GM21576 (cell line): ENCODE data around the gene FAM76B.
"Not testable (repeated sequence)": the region's sequence is repeated elsewhere in the genome, so short reads cannot be mapped to it uniquely, and the experiment has no call there.

Source experiments
- ATAC-seq: cut with Tn5 transposase; IDR thresholded peaks from one replicate; pipeline ENCODE4 v1.9.1; 2021; ENCODE audit warnings: mild to moderate bottlenecking, moderate library complexity; ENCODE audit not compliant: unreplicated experiment

FAM76B gene

DNA sequence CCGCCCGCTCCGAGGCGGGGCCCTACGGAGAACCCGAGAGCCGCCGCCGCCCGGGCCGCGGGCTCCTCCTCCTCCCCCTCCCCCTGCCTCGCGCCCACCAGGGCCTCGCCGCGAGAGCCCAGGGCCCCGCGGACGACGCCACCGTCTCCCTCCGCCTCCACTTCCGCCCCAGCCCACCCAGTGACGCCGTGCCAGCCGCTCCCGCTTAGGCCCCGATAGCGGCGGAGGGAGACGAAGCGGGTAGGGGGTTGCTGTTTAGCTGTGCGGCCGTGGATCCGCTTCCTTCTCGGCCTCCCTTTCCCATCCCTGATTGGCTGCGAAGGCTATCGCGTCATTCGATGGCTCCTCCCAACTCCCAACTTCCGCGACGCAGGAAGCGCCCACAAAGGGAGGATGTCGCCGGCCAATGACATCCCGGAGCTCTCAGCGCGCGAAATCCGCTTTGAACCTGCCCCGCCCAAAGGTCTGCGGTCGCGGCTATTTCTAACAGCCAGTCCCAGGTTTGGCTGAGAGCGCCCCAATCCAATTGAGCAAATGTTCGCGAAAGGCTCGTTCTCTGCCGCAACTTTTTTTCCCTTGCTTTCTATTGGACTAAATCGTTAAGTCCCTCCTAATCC lies at the start of gene FAM76B:
TSS of gene FAM76B (minus strand) at position 277 of the 617 bp plus-strand sequence. CDS start 304 bp downstream, outside the sequence.
- peak; percentile 69 for ATAC-seq

DNA sequence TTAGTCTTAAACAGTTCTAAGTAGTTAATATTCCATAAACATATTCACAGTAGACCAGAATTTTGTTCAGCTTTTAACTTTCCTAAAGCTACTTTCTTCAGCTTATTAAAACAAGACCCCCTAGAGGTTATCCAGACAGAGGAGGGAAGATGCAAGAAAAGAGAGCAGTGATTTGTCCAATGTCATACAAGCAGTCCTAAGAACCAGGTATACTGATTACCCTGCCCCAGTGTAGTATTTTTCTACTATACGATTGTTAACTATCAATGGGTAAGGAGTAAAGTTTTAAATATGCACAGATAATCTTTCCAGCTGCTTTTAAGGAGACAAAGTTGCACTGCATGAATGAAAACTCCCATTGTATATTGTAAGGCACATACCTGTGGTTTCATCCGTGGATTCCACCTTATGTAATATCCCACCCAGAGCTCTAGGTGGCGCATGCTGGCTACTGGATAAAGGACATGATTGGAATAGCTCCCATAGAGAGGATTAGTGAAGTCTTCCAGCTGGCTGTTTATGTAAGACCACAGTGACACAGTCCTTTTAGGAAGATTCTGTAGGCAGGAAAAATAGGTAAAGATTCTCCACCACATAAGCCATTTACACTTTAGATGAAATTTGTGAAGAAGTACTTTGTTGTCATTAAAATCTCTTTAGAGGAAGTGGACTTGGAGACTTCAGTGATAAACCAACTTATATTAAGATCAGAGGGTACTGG lies 46.3 kb upstream of the FAM76B start:
- ATAC-seq, result peak; percentile 90

DNA sequence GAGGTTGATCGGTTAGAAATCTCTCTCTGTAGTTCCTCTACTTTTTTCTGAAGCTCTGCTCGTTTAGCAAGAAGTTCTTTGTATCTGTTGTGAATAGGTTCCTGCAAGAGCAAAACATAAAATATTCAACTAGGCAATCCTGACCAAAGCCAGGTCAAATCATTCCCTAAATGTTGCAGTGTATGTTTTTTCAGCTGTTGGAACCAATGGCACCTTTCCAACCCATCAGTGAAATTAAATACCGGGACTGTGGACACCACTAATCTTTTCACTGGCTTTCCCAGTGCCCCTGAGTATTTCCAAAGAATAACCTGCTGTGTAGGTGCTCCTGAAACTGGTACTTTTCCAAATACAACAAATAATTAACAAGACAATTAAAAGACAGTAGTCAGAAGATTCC lies 45.8 kb upstream of the FAM76B start:
- no peak for ATAC-seq

DNA sequence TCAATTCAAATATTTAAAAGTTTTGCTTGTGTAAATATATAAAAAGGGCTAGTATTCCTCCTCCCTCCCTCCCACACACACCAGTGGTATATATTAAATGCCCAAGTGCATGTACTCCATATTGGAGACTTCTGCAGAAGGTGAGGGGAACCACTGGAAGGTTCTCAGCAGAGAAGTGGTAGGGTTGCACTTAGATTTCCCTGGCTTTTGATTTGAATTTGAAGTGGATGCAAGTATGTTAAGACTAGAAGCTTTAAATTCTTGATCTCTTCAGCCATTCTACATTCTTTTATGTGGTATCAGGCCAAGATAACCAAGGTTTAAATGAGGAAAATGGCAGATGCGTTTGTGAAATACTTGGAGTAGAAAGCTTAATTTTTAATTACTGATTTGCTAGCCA lies 43.8 kb upstream of the FAM76B start:
- ATAC-seq, result no peak

DNA sequence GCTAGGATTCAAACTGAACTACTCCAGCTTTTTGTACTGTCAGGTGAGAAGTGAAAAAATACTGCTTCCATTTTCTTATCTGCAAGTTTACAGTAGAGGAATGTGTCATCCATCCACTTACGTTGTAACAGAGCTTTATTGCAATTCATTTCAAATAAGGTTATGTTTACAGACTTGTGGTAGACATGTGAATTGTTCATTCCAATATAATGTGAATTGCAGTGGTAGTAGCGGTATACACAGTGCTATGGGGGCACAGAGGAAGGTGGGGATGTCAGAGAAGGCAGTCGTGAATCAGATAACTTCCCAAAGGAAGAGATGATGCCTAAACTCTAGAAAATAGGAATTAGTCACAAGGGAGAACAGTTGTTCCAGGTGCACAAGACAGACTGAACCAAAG lies 43.2 kb upstream of the FAM76B start:
- no peak for ATAC-seq

DNA sequence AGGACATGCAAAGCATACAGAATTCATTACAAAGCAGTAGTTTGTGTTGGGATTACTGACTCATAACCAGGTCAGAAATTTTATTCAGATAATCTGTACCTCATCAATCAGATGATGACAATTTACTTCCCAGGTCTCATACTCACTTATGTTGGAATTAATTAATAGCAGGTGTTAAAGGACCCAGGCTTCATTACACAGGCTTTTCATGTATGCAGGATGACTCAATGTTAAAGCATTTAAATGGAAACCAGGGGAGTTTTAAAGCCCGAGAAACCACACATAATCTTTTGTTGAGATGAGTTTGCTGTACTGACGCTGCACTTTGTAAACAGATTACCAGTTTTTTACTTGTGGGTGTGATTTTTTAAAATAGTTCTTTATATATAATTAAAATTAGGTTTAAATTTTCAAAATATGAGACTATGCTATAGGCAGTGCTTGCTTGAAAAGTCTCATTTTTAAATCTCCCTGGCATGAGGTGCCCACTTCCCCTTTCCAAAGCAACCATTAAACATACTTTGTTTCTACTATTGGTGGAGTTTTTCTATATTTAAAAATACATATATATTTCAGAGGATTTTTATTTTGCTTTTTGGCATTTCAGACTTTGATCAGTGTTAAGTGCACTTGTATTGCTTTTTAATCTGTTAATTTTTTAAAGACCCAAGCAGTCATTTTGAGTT lies 41.8 kb upstream of the FAM76B start:
- ATAC-seq, result no peak

DNA sequence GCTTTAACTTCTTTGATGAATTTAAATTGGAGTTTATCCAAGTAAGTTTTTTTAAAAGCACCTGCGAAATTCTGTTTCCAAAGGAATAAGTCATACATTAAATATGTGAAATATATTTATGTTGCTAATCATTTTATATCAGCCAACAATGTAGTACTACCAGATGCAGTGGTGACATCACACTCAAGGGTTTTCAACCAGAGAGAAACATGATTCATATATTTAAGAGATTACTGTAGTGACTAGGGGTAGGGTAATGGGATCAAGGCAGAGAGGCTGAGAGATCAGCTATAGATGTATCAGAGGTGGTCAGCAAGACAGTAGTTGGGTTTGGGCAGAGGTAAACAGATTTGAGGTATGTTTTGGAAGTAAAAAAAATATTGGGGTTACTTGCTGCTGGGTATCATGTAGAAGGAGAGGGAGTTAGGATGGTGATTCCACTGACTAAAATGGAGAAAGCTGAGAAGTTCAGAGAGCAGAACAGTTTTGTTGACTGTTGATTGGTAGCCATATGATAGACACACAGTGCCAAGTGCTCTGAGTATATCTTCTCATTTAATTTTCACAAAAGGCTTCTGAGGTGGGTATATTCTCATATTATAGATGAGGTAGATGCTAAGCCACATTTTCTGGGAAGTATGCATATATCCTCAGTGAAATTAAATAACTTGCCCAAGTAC lies 40.1 kb upstream of the FAM76B start:
- no peak for ATAC-seq

DNA sequence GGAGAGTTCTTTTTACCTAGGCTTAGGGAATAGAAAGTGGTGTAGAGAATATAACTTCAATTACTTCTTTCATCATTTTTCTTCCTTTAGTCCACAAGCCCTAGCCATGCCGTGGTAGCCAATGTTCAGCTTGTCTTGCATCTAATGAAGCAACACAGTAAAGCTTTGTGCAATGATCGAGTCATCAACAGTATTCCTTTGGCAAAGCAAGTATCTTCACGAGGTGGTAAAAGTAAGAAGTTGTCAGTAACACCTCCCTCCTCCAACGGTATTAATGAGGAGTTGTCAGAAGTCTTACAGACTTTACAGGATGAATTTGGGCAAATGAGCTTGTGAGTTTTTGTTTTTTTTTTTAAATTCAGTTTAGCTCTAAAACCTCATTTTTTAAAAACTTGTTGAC lies 38.1 kb upstream of the FAM76B start:
- ATAC-seq, result no peak

DNA sequence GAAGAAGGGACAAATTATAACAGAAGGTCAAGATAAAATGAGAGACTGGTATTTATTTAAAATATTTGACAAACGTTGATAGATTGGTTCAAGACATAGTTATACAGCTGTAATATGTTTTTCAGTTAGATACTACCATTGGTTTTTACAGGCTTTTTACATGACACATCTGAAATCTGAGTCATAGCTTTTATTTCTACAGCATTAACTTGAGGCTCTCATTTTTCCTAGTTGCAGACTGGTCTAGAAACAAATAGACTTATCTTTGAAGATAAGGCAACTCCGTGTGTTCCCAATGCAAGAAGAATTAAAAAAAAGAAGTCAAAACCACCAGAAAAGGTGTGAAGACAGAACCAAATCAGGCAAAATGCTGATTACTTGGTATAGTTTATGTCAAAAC lies 32.1 kb upstream of the FAM76B start:
- ATAC-seq, result no peak

DNA sequence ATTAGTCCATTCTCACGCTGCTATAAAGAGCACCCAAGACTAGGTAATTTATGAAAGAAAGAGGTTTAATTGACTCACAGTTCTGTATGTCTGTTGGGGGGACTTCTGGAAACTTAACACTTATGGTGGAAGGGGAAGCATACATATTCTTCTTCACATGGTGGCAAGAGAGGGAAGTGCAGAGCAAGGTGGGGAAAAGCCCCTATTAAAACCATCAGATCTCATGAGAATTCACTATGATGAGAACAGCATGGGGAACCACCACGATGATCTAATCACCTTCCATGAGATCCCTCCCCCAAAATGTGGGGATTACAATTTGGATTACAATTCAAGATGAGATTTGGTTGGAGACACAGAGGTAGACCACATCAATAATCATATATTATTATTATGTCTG lies 26.5 kb upstream of the FAM76B start:
- no peak for ATAC-seq

DNA sequence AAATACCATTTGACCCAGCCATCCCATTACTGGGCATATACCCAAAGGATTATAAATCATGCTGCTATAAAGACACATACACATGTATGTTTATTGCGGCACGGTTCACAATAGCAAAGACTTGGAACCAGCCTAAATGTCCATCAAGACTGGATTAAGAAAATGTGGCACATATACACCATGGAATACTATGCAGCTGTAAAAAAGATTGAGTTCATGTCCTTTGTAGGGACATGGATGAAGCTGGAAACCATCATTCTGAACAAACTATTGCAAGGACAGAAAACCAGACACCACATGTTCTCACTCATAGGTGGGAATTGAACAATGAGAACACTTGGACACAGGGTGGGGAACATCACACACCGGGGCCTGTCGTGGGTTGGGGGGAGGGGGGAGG lies 21.5 kb upstream of the FAM76B start:
- not testable (repeated sequence) for ATAC-seq

DNA sequence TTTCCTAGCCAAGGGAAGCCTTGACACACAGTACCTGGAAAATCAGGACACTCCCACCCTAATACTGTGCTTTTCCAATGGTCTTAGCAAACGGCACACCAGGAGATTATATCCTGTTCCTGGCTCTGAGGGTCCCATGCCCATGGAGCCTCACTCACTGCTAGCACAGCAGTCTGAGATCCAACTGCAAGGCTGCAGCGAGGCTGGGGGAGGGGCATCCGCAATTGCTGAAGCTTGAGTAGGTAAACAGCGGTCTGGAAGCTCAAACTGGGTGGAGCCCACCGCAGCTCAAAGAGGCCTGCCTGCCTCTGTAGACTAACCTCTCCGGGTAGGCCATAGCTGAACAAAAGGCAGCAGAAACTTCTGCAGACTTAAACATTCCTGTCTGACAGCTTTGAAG lies 16.9 kb upstream of the FAM76B start:
- not testable (repeated sequence) for ATAC-seq

DNA sequence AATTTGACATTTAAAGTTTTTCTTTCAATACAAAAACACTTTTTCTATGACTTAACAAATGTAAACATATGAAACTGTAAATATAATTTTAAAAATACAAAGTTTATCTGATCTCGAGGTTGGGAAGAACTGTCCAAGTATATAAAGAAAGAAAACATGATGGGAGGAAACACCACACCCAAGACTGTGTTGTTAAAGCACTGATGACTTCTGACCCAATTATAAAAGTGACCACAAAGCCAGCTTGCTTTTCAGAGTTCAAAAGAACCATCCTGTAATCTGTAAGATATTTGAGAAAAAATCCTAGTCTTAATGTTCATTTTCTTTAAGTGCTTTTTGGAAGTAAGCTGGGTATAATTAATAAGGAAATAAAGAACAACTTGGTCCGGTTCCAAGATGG lies 16.3 kb upstream of the FAM76B start:
- ATAC-seq, result no peak

DNA sequence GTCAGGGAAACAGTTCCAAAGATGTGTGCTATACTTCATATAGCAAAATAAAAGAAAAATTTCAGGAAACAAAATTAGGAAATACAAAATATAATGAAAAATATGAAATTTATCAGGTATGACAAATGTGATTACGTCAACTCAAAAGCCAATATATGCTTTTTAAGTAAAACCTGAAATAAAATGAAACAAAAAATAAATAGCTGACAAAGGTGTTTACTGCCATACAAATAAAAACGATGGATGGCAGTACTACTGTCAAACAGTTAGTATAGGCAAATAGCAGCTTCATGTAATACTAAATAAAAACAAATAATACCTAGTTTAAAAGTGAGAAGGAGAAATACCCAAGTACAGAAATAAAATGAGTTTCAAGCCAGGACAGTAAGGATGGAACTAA lies 14.4 kb upstream of the FAM76B start:
- ATAC-seq, result no peak

DNA sequence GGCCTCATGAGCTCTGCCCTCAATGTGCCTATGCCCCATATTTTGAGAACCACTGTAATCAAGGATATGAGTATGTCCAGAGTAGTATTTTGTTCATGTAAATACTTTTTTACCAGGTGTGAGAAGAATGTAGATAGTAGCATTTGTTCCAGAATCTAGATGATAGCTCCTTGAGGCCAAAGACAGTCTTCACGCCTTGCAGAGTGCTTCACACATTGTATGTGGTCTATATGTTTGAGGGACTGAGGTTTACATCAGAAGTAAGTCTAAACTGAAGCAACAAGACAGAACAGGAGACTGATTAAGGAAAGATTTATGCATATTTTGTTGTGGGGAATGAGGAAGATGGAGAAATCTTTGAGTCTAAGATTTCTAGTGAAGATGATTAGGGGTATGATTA lies 13.2 kb upstream of the FAM76B start:
- ATAC-seq, result no peak

DNA sequence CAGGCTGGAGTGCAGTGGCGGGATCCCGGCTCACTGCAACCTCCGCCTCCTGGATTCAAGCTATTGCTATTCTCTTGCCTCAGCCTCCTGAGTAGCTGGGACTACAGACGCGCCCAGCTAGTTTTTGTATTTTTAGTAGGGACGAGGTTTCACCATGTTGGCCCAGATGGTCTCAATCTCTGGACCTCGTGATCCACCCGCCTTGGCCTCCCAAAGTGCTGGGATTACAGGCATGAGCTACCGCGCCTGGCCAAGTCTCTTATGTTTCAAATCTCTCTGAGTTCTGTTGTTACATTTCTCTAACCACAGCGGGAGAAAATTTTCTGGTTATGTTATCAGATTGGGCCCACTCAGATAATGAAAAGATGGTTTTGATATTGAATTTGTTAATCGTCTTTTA lies 10.9 kb upstream of the FAM76B start:
- ATAC-seq, result no peak

DNA sequence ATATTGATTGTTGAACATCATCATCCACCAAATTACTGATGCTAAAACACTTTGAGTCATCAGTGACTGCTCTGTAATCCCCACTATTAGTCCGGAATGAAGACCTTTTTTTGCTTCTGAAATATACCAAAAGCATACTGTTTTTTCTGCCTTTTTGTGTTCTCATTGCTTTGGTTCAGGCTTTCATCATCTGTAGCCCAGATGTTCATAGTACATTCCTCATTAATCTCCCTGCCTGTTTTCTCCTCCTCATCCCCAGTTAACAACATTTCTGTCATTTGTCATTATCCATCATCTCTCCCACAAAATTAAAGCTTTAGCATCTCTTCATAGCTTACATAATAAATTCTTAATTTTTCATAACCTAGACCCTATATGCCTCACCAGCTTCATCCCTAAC lies 10.0 kb upstream of the FAM76B start:
- ATAC-seq, result no peak

DNA sequence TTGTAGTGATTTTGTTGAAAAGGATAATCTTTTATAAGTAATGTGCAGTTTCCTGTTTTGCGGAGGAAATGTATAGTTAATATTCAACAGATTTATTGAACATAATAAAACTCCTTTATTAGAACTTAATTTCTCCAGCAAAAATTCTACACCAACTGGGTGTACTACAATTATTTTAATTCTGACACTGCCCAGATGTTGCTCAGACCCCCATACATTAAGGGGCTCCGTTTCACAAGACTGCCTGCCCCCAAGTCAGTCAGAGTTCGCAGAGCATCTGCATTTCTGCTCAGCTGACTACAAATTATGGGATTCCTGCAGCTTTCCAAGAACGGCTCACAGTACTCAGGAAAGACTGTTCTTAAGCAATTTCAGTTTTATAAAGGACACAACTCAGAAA lies 6.9 kb upstream of the FAM76B start:
- ATAC-seq, result no peak

DNA sequence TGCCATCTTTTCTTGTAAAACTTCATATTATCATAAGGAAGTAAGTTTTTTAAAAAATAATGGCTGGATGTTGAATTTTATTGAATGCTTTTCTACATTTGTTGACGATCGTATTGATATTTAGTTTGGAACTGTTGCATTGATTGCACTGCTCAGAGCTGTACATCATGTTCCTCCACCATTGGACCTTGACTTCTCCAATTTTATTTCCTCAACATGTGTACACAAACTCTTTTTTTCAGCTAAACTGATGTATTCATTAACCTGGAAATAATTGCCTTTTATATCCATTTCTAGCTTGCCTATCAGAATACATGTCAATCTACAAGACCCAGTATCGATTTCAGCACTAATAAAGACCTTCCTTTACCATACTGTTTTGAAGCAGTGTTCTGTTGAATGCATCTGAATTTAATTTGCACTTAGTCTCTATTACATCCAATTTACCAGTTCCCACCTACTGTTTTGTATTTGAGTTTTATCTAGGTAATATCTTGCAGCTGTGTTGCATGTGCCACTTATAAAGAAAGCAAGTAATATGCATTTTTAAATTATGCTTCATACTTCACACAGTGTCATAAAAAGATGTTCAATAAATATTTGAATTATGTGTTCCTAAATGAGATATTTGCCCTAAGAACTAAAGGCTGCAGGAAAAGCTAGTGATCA lies 6.2 kb upstream of the FAM76B start:
- no peak for ATAC-seq

DNA sequence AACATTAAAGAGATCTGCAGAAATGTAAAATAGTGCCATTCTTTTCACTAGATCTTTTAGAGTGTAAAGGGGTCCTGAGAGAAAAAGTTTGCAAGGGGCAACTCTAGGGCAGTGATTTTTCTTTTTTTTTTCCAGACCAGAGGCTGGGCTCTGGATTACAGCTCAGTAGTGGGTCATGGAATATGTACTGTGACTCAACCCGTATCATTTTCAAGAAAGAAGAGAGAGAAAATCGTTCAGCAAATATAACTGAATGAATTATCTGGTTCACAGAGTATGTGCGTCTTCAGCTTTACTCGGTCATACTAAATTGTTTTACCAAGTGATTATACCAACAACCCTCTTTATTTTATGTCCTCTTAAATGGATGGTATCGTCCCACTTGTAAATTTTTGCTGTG lies 4.5 kb upstream of the FAM76B start:
- ATAC-seq, result no peak

DNA sequence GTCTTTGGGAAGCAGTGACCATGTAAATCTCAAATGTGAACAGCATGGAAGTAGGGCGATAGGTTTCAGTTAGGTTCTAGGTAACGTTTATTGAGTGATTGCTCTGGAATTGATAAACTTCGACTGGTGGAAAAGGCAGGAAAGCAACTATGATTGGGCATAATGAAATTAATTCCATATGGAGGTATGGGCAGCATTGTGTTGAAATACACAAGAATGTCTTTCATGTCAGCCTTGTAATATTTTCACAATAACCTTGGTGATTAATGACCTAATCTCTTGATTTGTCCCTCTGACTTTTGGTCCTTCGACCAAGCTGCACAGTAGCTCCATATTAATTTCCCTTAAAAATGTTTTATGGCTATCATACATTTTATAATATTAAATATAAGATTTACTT lies 3.5 kb upstream of the FAM76B start:
- ATAC-seq, result no peak
